Activated CD8-positive, alpha-beta T cell treated with anti-CD3 and anti-CD28 coated beads, Interleukin-2, amount 10 ng/mL, durations not matched to agents 7 days and 5 days (primary cell): Measurements from ENCODE around the gene IGDCC3. TPM values are rescaled to one million over a fixed set of nuclear protein-coding genes. Genes with fewer than 3 reads are reported as not detected.

Experiments
- ATAC-seq: fragments of 150-1000 bp; cut with Tn5 transposase; one replicate; pipeline ENCODE4 v1.10.0; 2021; ENCODE audit warnings: moderate library complexity
- CTCF ChIA-PET: fragments of 350-600 bp; sonication (Branson Sonifier 250); formaldehyde crosslinking; loops from one replicate; lab custom pipeline; 2021; ENCODE audit warnings: antibody characterized with exemption; lab: Charles Lee
- POLR2A ChIA-PET: fragments of 350-600 bp; sonication (Branson Sonifier 250); formaldehyde crosslinking; loops from one replicate; lab custom pipeline; 2021; ENCODE audit warnings: antibody characterized with exemption; lab: Charles Lee
- DNase-seq: peaks from one replicate; pipeline ENCODE4 v3.0.0-alpha.2; 2020
- H3K27ac Mint-ChIP-seq: one replicate; pipeline ENCODE4 v1.8.0; 2021; ENCODE audit warnings: mild to moderate bottlenecking, mixed read lengths
- H3K27me3 Mint-ChIP-seq: one replicate; pipeline ENCODE4 v1.8.0; 2021; ENCODE audit warnings: low read depth, mixed read lengths
- H3K36me3 Mint-ChIP-seq: one replicate; pipeline ENCODE4 v1.8.0; 2021; ENCODE audit warnings: low read depth, mixed read lengths
- H3K4me1 Mint-ChIP-seq: one replicate; pipeline ENCODE4 v1.8.0; 2021; ENCODE audit warnings: low read depth, mixed read lengths
- H3K4me3 Mint-ChIP-seq: one replicate; pipeline ENCODE4 v1.8.0; 2021; ENCODE audit warnings: mild to moderate bottlenecking, mixed read lengths
- H3K9me3 Mint-ChIP-seq: one replicate; pipeline ENCODE4 v1.8.0; 2022; ENCODE audit warnings: mixed read lengths; ENCODE audit not compliant: insufficient read depth
- total RNA-seq, 2 experiments: library from RNA; stranded (reverse); gene quantifications; one replicate each; pipeline ENCODE4 v1.2.3, GENCODE V29; 2021

The IGDCC3 gene
- total RNA-seq, 2 experiments from 2014 or later: not detected

DNA sequence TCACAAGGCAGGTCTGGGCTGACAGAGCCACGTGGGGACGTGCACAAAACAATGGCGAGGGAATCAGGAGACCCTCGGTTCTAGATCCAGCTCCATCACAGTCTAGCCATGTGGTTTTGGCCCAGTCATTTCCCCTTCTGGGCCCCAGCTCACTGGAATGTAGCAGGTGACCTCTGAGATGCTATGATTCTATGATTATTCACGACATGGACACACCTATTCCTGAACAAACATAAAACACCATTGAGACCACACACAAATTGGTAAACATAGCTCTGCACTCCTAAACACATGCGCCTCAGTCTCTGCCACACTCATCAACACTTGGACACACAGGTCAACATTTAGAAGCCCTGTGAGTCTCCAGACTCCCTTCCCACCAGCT lies 36.0 kb upstream of the IGDCC3 start:
- ATAC-seq (no peak), DNase-seq (no peak)
- ChIA-PET POLR2A (interaction anchor here (0.6 kb wide), 1 partner anchor 1866 kb away, joined by 4 read pairs; no protein-coding TSS in a partner anchor), CTCF (interaction anchor here (0.6 to 2.0 kb wide), 2 partner anchors 13 to 95 kb away, joined by 3 to 5 read pairs; no protein-coding TSS in a partner anchor)
- Mint-ChIP-seq H3K36me3 (no peaks in the 10 kb centered on the region), H3K27ac (no peak overlapping the region), H3K27me3 (peaks cover 38% of the 10 kb centered on the region), H3K4me1 (peaks cover 5% of the 10 kb centered on the region), H3K9me3 (no peaks in the 10 kb centered on the region), H3K4me3 (no peak overlapping the region)

DNA sequence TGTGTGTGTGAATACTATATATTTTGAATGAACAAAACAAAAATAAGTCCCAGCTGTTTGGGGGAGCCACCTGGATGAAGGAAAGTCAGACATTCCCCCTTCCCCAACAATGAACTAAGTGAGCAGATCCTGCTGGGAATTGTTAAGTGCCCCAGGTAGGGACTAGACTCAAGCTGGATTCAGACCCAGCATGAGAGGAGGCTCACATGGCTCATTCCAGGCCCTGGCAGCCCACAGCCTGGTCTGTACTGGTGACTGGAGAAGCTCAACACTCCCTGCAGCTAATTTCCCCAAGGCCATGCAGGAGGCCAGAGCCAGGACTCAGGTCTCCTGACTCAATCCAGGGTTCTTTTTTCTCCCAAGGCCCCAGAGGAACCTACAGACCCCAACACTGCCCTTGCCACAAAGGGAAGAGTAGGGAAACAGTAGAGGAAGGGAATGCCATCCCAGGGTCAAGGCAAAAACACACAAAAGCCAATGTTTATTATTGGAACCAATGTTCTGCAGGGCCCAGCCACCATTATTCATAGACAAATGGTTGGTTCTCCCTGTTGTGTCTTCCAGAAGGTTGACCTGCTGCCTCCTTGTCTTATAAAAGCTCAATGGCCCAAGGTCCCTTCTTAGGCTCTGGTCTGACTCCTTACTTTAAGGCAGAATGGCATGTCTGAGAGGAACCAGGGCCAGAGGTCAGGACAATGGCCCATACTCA lies 35.4 kb upstream of the IGDCC3 start:
- no peak for DNase-seq
- POLR2A ChIA-PET: interaction anchor here (0.6 kb wide), 1 partner anchor 1866 kb away, joined by 4 read pairs; no protein-coding TSS in a partner anchor
- CTCF ChIA-PET: interaction anchor here (2.0 kb wide), 1 partner anchor 12 kb away, joined by 5 read pairs; no protein-coding TSS in a partner anchor
- Mint-ChIP-seq H3K4me3 (no peak overlapping the region), H3K36me3 (no peaks in the 10 kb centered on the region), H3K9me3 (no peaks in the 10 kb centered on the region), H3K27ac (no peak overlapping the region), H3K4me1 (peaks cover 5% of the 10 kb centered on the region), H3K27me3 (peaks cover 37% of the 10 kb centered on the region)
- ATAC-seq: no peak

DNA sequence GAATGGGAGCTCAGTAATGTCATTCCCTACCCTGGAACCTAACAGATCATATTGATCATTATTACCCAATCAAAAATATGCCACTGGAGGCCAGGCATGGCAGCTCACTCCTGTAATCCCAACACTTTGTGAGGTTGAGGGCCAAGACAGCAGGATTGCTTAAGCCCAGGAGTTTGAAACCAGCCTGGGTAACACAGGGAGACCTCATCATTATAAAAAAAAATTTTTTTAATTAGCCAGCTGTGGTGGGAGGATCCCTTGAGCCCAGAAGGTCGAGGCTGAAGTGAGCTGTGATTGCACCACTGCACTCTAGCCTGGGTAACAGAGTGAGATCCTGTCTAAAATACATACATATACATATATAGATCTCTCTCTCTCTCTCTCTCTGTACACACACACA lies 34.8 kb upstream of the IGDCC3 start:
- no peak for ATAC-seq

DNA sequence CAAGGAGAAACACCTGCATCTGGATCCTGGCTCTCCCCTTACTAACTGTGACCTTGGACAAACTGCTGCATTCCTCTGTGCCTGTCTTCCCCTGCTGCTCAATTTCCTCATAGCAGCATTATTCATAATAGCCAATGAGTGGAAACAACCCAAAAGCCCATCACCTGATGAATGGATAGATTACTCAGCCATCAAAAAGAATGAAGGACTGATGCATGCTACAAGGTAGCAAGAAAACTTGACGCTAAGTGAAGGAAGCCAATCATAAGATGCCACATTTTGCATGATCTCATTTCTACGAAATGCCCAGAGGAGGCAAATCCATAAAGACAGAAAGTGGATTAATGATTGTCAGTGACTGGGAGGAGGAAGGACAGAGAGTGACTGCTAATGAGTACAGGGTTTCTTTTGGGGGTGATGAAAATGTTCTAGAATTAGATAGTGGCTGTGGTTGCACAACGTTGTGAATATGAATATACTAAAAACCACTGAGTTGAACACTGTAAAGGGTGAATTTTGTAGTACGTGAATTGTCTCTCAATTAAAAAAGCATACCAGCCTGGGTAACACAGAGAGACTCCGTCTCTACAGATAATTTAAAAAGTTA lies 33.8 kb upstream of the IGDCC3 start:
- H3K4me1 Mint-ChIP-seq: peaks cover 5% of the 10 kb centered on the region
- H3K9me3 Mint-ChIP-seq: no peaks in the 10 kb centered on the region
- peaks cover 26% of the 10 kb centered on the region for H3K27me3 Mint-ChIP-seq
- no peak overlapping the region for H3K27ac Mint-ChIP-seq
- no peak for DNase-seq
- H3K36me3 Mint-ChIP-seq: no peaks in the 10 kb centered on the region
- ChIA-PET CTCF (no interaction called here), POLR2A (interaction anchor here (1.1 kb wide), 1 partner anchor 107 kb away, joined by 4 read pairs; the partner anchor contains the start of gene RNU5B-1)
- no peak overlapping the region for H3K4me3 Mint-ChIP-seq
- no peak for ATAC-seq

More for the DNA sequence above, 34.8 kb upstream of the IGDCC3 start:
- ChIA-PET CTCF (no interaction called here), POLR2A (interaction anchor here (1.1 kb wide), 1 partner anchor 108 kb away, joined by 4 read pairs; the partner anchor contains the start of gene RNU5B-1)
- Mint-ChIP-seq H3K9me3 (no peaks in the 10 kb centered on the region), H3K4me3 (no peak overlapping the region), H3K27ac (no peak overlapping the region), H3K27me3 (peaks cover 33% of the 10 kb centered on the region), H3K4me1 (peaks cover 5% of the 10 kb centered on the region), H3K36me3 (no peaks in the 10 kb centered on the region)
- DNase-seq: no peak

- ChIA-PET POLR2A (no interaction called here), CTCF (no interaction called here)
- DNase-seq: no peak
- no peak overlapping the region for H3K4me3 Mint-ChIP-seq
- peaks cover 5% of the 10 kb centered on the region for H3K4me1 Mint-ChIP-seq
- H3K27ac Mint-ChIP-seq: no peak overlapping the region
- ATAC-seq: no peak
- H3K36me3 Mint-ChIP-seq: no peaks in the 10 kb centered on the region
- H3K27me3 Mint-ChIP-seq: peaks cover 29% of the 10 kb centered on the region
- H3K9me3 Mint-ChIP-seq: no peaks in the 10 kb centered on the region
Measured at GRCh38 chr15:65410972-65411371, 33.2 kb upstream of the IGDCC3 start.

DNA sequence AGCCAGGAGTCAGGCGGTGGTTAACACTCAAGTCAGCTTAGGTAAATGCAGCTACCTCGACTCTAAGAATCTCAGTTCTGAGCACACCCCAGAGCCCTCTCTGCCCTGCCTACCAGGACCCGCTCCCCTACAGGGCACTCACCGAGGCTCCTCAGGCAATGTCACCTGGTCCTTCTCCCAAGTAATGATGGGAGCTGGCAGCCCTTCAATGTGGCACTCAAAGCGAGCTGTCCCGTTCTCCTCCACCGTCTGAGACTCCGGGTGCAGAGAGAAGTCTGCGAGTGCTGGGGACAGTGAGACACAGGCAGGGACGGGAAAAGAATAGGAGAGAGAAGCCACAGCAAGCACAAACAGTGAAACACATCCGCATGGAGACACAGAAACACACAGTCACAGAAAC lies 32.2 kb upstream of the IGDCC3 start:
- peaks cover 5% of the 10 kb centered on the region for H3K4me1 Mint-ChIP-seq
- H3K36me3 Mint-ChIP-seq: no peaks in the 10 kb centered on the region
- no peak overlapping the region for H3K4me3 Mint-ChIP-seq
- CTCF ChIA-PET: interaction anchor here (1.3 kb wide), 1 partner anchor 92 kb away, joined by 3 read pairs; no protein-coding TSS in a partner anchor
- H3K27me3 Mint-ChIP-seq: peaks cover 32% of the 10 kb centered on the region
- DNase-seq (no peak), ATAC-seq (no peak)
- H3K27ac Mint-ChIP-seq: no peak overlapping the region
- POLR2A ChIA-PET: no interaction called here
- no peaks in the 10 kb centered on the region for H3K9me3 Mint-ChIP-seq

GRCh38 chr15:65409036-65409631 lies 31.3 kb upstream of the IGDCC3 start:
- CTCF ChIA-PET: interaction anchor here (1.3 to 1.4 kb wide), 2 partner anchors 9 to 91 kb away, joined by 3 to 4 read pairs; no protein-coding TSS in a partner anchor
- H3K27ac Mint-ChIP-seq: no peak overlapping the region
- ATAC-seq (no peak), DNase-seq (no peak)
- POLR2A ChIA-PET: no interaction called here
- H3K36me3 Mint-ChIP-seq: no peaks in the 10 kb centered on the region
- peaks cover 5% of the 10 kb centered on the region for H3K4me1 Mint-ChIP-seq
- H3K27me3 Mint-ChIP-seq: peaks cover 31% of the 10 kb centered on the region
- no peaks in the 10 kb centered on the region for H3K9me3 Mint-ChIP-seq
- H3K4me3 Mint-ChIP-seq: no peak overlapping the region

- Mint-ChIP-seq H3K27me3 (peaks cover 32% of the 10 kb centered on the region), H3K36me3 (no peaks in the 10 kb centered on the region), H3K27ac (no peak overlapping the region), H3K4me1 (peaks cover 5% of the 10 kb centered on the region), H3K9me3 (no peaks in the 10 kb centered on the region), H3K4me3 (no peak overlapping the region)
- POLR2A ChIA-PET: no interaction called here
- DNase-seq: no peak
- no peak for ATAC-seq
- CTCF ChIA-PET: interaction anchor here (1.4 kb wide), 1 partner anchor 8 kb away, joined by 4 read pairs; no protein-coding TSS in a partner anchor
Measured at GRCh38 chr15:65408324-65409035, 30.7 kb upstream of the IGDCC3 start.

GRCh38 chr15:65406424-65407000 lies 28.7 kb upstream of the IGDCC3 start:
- DNase-seq: no peak
- ATAC-seq: no peak
- POLR2A ChIA-PET: no interaction called here
- Mint-ChIP-seq H3K27ac (no peak overlapping the region), H3K4me3 (no peak overlapping the region), H3K9me3 (no peaks in the 10 kb centered on the region), H3K27me3 (peaks cover 35% of the 10 kb centered on the region), H3K4me1 (peaks cover 5% of the 10 kb centered on the region), H3K36me3 (no peaks in the 10 kb centered on the region)
- CTCF ChIA-PET: no interaction called here

DNA sequence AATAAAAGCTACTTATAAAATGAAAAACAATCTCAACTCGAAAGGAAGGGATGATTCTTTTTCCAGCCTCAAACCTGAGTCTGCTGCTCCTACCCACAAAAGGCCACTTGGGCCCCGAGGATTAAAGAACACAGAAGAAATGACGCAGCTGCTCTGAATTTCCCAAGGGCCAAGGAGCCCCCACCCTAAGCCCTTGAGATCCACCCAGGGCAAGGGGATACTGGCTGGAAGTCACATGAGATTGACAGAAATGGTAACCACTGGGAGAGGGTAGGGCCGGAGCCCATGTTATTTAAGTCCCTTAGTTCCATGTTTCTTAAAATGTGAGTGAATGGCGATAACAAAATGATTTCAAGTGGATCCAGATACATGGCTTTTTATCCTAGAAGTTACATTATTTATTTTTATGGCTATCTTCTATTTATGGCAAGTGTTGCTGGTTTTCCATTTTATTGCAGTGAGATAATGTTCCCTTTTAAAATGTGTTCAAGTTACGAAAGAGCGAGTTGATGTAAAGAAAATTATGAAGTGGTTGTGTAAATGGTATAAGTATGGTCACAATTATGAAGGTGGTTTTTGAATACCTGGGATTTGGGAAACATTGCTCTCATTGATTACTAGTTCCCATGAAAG lies 28.1 kb upstream of the IGDCC3 start:
- H3K4me3 Mint-ChIP-seq: no peak overlapping the region

More for the DNA sequence above, 28.1 kb upstream of the IGDCC3 start:
- DNase-seq (no peak), ATAC-seq (no peak)
- ChIA-PET POLR2A (no interaction called here), CTCF (interaction anchor here (0.8 kb wide), 1 partner anchor 20 kb away, joined by 3 read pairs; no protein-coding TSS in a partner anchor)
- peaks cover 33% of the 10 kb centered on the region for H3K27me3 Mint-ChIP-seq
- no peaks in the 10 kb centered on the region for H3K9me3 Mint-ChIP-seq
- H3K4me1 Mint-ChIP-seq: peaks cover 5% of the 10 kb centered on the region
- no peak overlapping the region for H3K27ac Mint-ChIP-seq
- H3K36me3 Mint-ChIP-seq: no peaks in the 10 kb centered on the region
